Skeletal muscle satellite cell (primary cell): ENCODE data around the gene PRPS1.
A peak's percentile ranks its signal among the peaks of the same experiment; 100 is the strongest.
"Not testable (repeated sequence)": the region's sequence is repeated elsewhere in the genome, so short reads cannot be mapped to it uniquely, and the experiment has no call there.

ENCODE experiments used
- H3K27me3 ChIP-seq: 2 replicates; pipeline ENCODE4 v1.7.0; 2013; ENCODE audit warnings: low read length; ENCODE audit not compliant: control insufficient read depth, insufficient read depth
- H3K36me3 ChIP-seq: 2 replicates; pipeline ENCODE4 v1.7.0; 2013; ENCODE audit warnings: mild to moderate bottlenecking, control low read depth, low read length; ENCODE audit not compliant: insufficient read depth
- H3K4me1 ChIP-seq: 2 replicates; pipeline ENCODE4 v1.7.0; 2013; ENCODE audit warnings: low read length; ENCODE audit not compliant: control insufficient read depth, insufficient read depth
- H3K4me2 ChIP-seq: 2 replicates; pipeline ENCODE4 v1.7.0; 2013; ENCODE audit warnings: mild to moderate bottlenecking, low read length
- H3K4me3 ChIP-seq: 2 replicates; pipeline ENCODE4 v1.7.0; 2013; ENCODE audit warnings: low read length
- H3K9ac ChIP-seq: 2 replicates; pipeline ENCODE4 v1.7.0; 2013; ENCODE audit warnings: mild to moderate bottlenecking, low read depth, low read length, moderate library complexity
- H3K9me3 ChIP-seq: replicated peaks from 2 replicates; pipeline ENCODE4 v1.7.0; 2013; ENCODE audit warnings: mild to moderate bottlenecking, control low read depth, low read length

The PRPS1 gene

GRCh38 chrX:107603429-107604159 is 24.7 kb upstream of the PRPS1 start:
- no peak overlapping the region for H3K9ac ChIP-seq
- no peaks in the 10 kb centered on the region for H3K4me1 ChIP-seq
- no peak overlapping the region for H3K4me2 ChIP-seq
- H3K36me3 ChIP-seq: no peaks in the 10 kb centered on the region
- peaks cover 14% of the 10 kb centered on the region for H3K27me3 ChIP-seq
- H3K4me3 ChIP-seq: no peak overlapping the region
- H3K9me3 ChIP-seq: no peaks in the 10 kb centered on the region

GRCh38 chrX:107609061-107609460 is 19.2 kb upstream of the PRPS1 start:
- not testable (repeated sequence) for H3K9ac ChIP-seq, H3K4me2 ChIP-seq, H3K36me3 ChIP-seq, H3K27me3 ChIP-seq, H3K4me1 ChIP-seq, H3K4me3 ChIP-seq, H3K9me3 ChIP-seq

GRCh38 chrX:107610667-107611066 is 17.6 kb upstream of the PRPS1 start:
- Histone ChIP-seq H3K9me3 (no peaks in the 10 kb centered on the region), H3K4me2 (no peak overlapping the region), H3K4me1 (no peaks in the 10 kb centered on the region), H3K27me3 (peaks cover 6% of the 10 kb centered on the region), H3K4me3 (no peak overlapping the region), H3K36me3 (no peaks in the 10 kb centered on the region), H3K9ac (no peak overlapping the region)

GRCh38 chrX:107619885-107620322 is 8.4 kb upstream of the PRPS1 start:
- H3K9me3 ChIP-seq: no peaks in the 10 kb centered on the region

GRCh38 chrX:107624893-107625292 is 3.4 kb upstream of the PRPS1 start:
- Histone ChIP-seq H3K9me3 (no peaks in the 10 kb centered on the region), H3K36me3 (no peaks in the 10 kb centered on the region), H3K9ac (no peak overlapping the region), H3K4me1 (peaks cover 3% of the 10 kb centered on the region), H3K4me2 (no peak overlapping the region), H3K4me3 (no peak overlapping the region), H3K27me3 (no peaks in the 10 kb centered on the region)

More at GRCh38 chrX:107619885-107620322, 8.4 kb upstream of the PRPS1 start:
- no peak overlapping the region for H3K4me3 ChIP-seq
- no peaks in the 10 kb centered on the region for H3K36me3 ChIP-seq
- H3K27me3 ChIP-seq: peaks cover 4% of the 10 kb centered on the region
- H3K4me1 ChIP-seq: no peaks in the 10 kb centered on the region
- no peak overlapping the region for H3K4me2 ChIP-seq
- H3K9ac ChIP-seq: no peak overlapping the region

- H3K4me3 ChIP-seq: no peak overlapping the region
- no peaks in the 10 kb centered on the region for H3K36me3 ChIP-seq
- no peaks in the 10 kb centered on the region for H3K9me3 ChIP-seq
- no peaks in the 10 kb centered on the region for H3K27me3 ChIP-seq
- peaks cover 3% of the 10 kb centered on the region for H3K4me1 ChIP-seq
- no peak overlapping the region for H3K4me2 ChIP-seq
- no peak overlapping the region for H3K9ac ChIP-seq
Measured at GRCh38 chrX:107625739-107626138, 2.6 kb upstream of the PRPS1 start.

- H3K36me3 ChIP-seq: no peaks in the 10 kb centered on the region
- H3K4me2 ChIP-seq: no peak overlapping the region
- H3K27me3 ChIP-seq: no peaks in the 10 kb centered on the region
- H3K9ac ChIP-seq: no peak overlapping the region
- no peak overlapping the region for H3K4me3 ChIP-seq
- peaks cover 3% of the 10 kb centered on the region for H3K4me1 ChIP-seq
- H3K9me3 ChIP-seq: no peaks in the 10 kb centered on the region
Measured at GRCh38 chrX:107626481-107626880, 1.8 kb upstream of the PRPS1 start.

- H3K4me1 ChIP-seq: peaks cover 3% of the 10 kb centered on the region
- no peak overlapping the region for H3K9ac ChIP-seq
- H3K27me3 ChIP-seq: no peaks in the 10 kb centered on the region
- no peaks in the 10 kb centered on the region for H3K9me3 ChIP-seq
- no peak overlapping the region for H3K4me3 ChIP-seq
- no peak overlapping the region for H3K4me2 ChIP-seq
- no peaks in the 10 kb centered on the region for H3K36me3 ChIP-seq
Measured at GRCh38 chrX:107626916-107627315, 1.4 kb upstream of the PRPS1 start.

- no peaks in the 10 kb centered on the region for H3K27me3 ChIP-seq
Measured at GRCh38 chrX:107628662-107629539, 591 bp downstream of the PRPS1 start.

GRCh38 chrX:107629540-107629909 is 1.2 kb downstream of the PRPS1 start:
- no peaks in the 10 kb centered on the region for H3K27me3 ChIP-seq
- H3K4me1 ChIP-seq: peaks cover 3% of the 10 kb centered on the region
- peak overlapping the region; percentile 87 for H3K9ac ChIP-seq
- no peaks in the 10 kb centered on the region for H3K36me3 ChIP-seq
- H3K4me3 ChIP-seq: peak overlapping the region; percentile 81
- H3K9me3 ChIP-seq: no peaks in the 10 kb centered on the region
- peak overlapping the region; percentile 89 for H3K4me2 ChIP-seq

More at GRCh38 chrX:107628662-107629539, 591 bp downstream of the PRPS1 start:
- Histone ChIP-seq H3K36me3 (no peaks in the 10 kb centered on the region), H3K4me3 (peak overlapping the region; percentile 81), H3K4me2 (peak overlapping the region; percentile 89), H3K4me1 (peaks cover 3% of the 10 kb centered on the region), H3K9ac (peak overlapping the region; percentile 87), H3K9me3 (no peaks in the 10 kb centered on the region)

GRCh38 chrX:107630031-107630689 is 1.9 kb downstream of the PRPS1 start:
- peak overlapping the region; percentile 89 for H3K4me2 ChIP-seq
- peak overlapping the region; percentile 81 for H3K4me3 ChIP-seq

More at GRCh38 chrX:107630031-107630689, 1.9 kb downstream of the PRPS1 start:
- Histone ChIP-seq H3K9me3 (no peaks in the 10 kb centered on the region), H3K4me1 (peaks cover 3% of the 10 kb centered on the region), H3K36me3 (no peaks in the 10 kb centered on the region), H3K27me3 (no peaks in the 10 kb centered on the region), H3K9ac (peak overlapping the region; percentile 87)
